ENCODE data around the gene NTPCR.
"Not testable (repeated sequence)": the region's sequence is repeated elsewhere in the genome, so short reads cannot be mapped to it uniquely, and the experiment has no call there.

The NTPCR gene

GRCh38 chr1:232927166-232927565 lies 23.2 kb upstream of the NTPCR start:
- not testable (repeated sequence) for DNase-seq (ENCODE audit: low read depth)

- DNase-seq (ENCODE audit: low read depth) = no peak
Observed at GRCh38 chr1:232927830-232928505, 22.4 kb upstream of the NTPCR start.

DNA sequence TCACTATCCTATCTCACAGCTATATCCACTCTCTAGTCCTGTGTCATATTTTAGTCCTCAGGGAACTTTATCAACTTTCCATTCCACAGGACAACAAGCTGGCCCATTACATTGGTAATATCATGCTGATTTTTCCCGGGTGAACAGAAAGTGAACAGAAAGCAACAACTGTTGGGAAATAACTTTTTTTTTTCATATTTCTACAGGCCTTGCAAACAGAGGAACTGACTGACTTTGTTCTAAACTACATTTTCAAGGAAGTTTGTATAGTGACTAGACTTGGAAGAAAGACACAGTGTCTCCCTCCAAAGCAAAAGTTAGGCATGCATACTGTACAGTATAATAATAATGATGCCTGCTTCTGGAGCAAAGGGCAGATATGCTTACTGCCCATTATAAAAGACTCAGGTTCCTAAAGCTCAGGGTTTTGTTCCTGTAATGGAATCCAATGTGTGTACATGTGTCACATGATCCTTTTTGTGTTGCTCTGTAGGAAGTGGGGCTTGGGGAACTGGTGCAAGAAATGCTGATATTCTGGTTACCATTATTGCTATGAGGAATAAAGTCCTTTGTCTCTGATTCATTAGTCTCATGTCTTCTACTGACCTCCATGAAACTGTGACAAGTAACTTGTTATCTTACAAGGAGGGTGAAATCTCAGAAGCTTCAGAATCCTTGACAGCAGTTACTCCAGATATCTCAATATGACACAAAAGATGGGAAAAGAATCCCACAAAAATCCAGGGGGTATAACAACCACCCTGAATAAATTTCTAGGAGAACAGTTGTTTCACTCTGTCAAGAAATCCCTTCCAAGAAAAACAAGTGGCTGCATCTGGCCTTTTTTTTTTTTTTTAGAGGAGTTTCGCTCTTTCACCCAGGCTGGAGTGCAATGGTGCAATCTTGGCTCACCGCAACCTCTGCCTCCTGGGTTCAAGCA lies 17.7 kb upstream of the NTPCR start:
- no peak for DNase-seq (ENCODE audit: low read depth)

- DNase-seq (ENCODE audit: low read depth) = no peak
Observed at GRCh38 chr1:232936941-232937340, 13.5 kb upstream of the NTPCR start.

GRCh38 chr1:232937741-232938375 lies 12.6 kb upstream of the NTPCR start:
- no peak for DNase-seq (ENCODE audit: low read depth)

DNA sequence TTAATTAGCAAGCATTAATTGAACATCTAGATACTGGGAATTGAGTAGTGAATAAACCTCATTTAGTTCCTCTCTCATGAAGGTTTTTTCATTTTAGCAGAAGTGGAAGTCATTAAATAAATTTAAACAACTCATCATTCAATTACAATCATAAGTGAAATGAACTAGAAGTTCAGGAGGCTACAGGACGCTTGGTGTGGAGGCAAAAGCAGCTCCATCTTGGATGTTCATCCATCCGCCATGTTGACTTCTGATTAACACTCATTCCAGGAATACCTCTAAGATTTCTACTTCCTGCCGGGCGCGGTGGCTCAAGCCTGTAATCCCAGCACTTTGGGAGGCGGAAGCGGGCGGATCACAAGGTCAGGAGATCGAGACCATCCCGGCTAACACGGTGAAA lies 11.5 kb upstream of the NTPCR start:
- DNase-seq (ENCODE audit: low read depth) = no peak

GRCh38 chr1:232939748-232940147 lies 10.7 kb upstream of the NTPCR start:
- no peak for DNase-seq (ENCODE audit: low read depth)

GRCh38 chr1:232940262-232940661 lies 10.1 kb upstream of the NTPCR start:
- DNase-seq (ENCODE audit: low read depth) = no peak

DNA sequence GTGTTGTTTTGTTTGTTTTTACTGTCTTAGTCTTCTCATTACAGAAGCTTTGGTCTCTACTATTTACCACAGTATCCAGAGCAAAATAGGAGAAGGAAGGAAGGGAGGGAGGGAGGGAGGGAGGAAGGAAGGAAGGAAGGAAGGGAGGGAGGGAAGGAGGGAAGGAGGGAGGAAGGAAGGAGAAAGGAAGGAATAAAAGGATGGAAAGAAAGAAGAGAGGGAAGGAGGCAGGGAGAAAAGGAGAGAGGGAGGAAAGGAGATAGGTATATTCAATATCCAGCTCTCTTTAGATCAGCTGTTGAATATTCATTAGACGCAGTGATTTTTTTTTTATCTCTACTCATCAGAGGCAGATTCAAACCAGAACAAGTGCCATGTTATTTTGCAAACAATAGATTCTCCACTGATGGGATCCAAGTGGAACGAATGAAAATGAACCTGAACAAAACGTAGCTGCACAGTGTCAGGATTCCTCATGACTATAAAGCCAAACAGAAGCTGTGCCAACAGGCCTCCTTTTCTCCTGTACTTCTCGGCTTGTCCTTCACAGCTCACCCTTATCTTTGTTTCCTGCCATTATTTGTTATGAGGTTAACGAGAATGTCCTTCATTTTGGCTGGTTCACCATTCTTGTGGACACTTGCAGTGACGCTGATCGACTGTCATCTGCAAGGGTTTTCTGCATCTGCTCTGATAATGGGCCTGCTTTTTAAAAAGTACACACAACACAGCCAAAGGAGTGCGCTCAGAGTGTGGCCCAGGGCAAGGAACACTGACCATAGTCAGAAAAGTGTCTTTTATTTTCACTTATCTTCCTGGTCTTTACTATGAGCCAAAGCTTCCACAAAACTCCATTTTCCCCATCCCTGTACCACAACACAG lies 7.8 kb upstream of the NTPCR start:
- no peak for DNase-seq (ENCODE audit: low read depth)

GRCh38 chr1:232943679-232944252 lies 6.6 kb upstream of the NTPCR start:
- DNase-seq (ENCODE audit: low read depth) = no peak

DNA sequence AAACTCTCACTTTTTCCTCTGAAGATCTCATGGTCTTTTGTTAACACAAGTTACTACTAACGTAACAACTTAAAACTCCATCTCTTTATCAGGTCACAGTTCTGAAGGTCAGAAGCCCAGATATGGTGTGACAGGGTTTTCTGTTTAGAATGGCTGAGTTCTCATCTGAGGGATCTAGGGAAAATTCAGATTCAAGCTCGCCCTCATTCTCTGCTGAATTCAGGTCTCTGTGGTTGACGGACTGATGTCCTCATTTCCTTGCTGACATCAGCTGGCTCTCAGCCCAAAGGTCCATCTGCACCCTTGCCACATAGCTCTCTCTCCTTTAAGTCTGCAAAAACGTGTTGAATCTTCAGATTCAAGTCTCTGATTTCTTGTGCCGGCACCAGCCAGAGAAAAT lies 6.1 kb upstream of the NTPCR start:
- no peak for DNase-seq (ENCODE audit: low read depth)

DNA sequence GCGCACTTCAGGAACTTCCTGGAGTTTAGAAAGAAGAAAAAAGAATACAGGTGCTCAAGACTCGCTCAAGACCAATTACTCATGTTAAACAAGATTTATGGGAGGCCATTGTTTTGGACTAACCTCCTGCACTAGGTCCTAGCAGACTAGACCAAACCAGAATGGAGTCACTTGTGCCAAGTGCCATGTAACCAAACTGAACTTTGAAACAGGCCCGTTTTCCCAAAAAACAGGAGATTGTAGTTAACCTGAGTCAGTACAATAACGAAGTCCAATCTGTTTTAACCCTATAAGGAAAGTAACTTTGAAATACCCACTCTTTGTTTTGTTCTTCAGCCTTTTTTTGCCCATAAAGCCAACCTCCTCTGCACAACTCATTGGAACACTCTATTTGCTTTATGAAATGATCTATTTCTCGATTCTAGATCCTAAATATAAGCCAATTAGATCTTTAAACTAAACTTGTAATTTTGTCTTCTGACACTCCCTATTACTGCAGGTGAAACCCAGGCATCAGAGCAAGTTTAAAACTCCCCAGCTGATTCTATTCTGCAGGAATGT lies 695 bp upstream of the NTPCR start:
- no peak for DNase-seq (ENCODE audit: low read depth)

- DNase-seq (ENCODE audit: low read depth) = no peak
Observed at GRCh38 chr1:232951180-232951579, 769 bp downstream of the NTPCR start.

- no peak for DNase-seq (ENCODE audit: low read depth)
Observed at GRCh38 chr1:232951605-232952004, 1.2 kb downstream of the NTPCR start.

GRCh38 chr1:232952514-232953499 lies 2.4 kb downstream of the NTPCR start:
- peak; percentile 30 for DNase-seq (ENCODE audit: low read depth)

GRCh38 chr1:232954594-232955365 lies 4.4 kb downstream of the NTPCR start:
- DNase-seq (ENCODE audit: low read depth) = no peak

DNA sequence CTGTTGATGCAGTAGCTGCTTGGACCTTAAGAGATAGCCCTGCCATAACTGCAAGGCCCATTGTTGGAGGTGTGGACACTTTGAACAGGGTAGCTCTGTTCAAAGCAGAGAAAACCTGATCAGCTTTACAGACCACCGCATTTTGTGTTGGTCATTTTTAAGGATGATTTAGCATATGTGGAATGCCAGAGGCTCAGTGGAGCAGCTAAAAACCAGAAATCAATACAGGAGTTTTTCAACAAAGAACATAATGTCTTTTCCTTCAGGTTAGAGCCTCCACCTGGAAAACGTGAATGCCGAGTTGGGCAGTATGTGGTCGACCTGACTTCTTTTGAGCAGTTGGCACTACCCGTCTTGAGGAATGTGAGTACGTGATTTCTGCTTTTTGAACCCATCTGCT lies 5.7 kb downstream of the NTPCR start:
- DNase-seq (ENCODE audit: low read depth) = no peak

- no peak for DNase-seq (ENCODE audit: low read depth)
Observed at GRCh38 chr1:232958067-232958466, 7.7 kb downstream of the NTPCR start.

All from HS-27A (cell line).